WTC11 (cell line): ENCODE results near the gene RPL23. TPM values are rescaled to one million over a fixed set of nuclear protein-coding genes. Genes with fewer than 3 reads are reported as not detected.

Experiments used
- ATAC-seq: fragments of 200-7000 bp; cut with Tn5 transposase; 2 replicates; pipeline ENCODE4 v1.10.0; 2021; ENCODE audit warnings: mild to moderate bottlenecking, moderate library complexity
- CTCF ChIA-PET: fragments of 300-600 bp; sonication (Branson Sonifier 250); formaldehyde crosslinking; loops from one replicate; lab custom pipeline; 2021; ENCODE audit warnings: antibody characterized with exemption; lab: Charles Lee
- POLR2A ChIA-PET: fragments of 350-600 bp; sonication (Branson Sonifier 250); formaldehyde crosslinking; loops from one replicate; lab custom pipeline; 2021; ENCODE audit warnings: antibody characterized with exemption; lab: Charles Lee
- DNase-seq: peaks from one replicate; pipeline ENCODE4 v3.0.0; 2021; ENCODE audit warnings: low spot score
- H3K27ac Mint-ChIP-seq: 2 replicates; pipeline ENCODE4 v1.8.0; 2021; ENCODE audit warnings: mixed read lengths
- H3K27me3 Mint-ChIP-seq: 2 replicates; pipeline ENCODE4 v1.8.0; 2021; ENCODE audit warnings: low read depth, mild to moderate bottlenecking, moderate library complexity, mixed read lengths
- H3K36me3 Mint-ChIP-seq: 2 replicates; pipeline ENCODE4 v1.8.0; 2021; ENCODE audit warnings: mixed read lengths
- H3K4me1 Mint-ChIP-seq: 2 replicates; pipeline ENCODE4 v1.8.0; 2022; ENCODE audit warnings: mixed read lengths
- H3K4me3 Mint-ChIP-seq: 2 replicates; pipeline ENCODE4 v1.8.0; 2021; ENCODE audit warnings: mild to moderate bottlenecking, moderate library complexity, mixed read lengths
- H3K9me3 Mint-ChIP-seq: 2 replicates; pipeline ENCODE4 v1.8.0; 2021; ENCODE audit warnings: mixed read lengths
- ATF6 ChIP-seq: sonication (generic); formaldehyde crosslinking; IDR thresholded peaks from 2 replicates; pipeline ENCODE4 v1.8.1; 2023; ENCODE audit warnings: mild to moderate bottlenecking, missing genetic modification reagents
- CREB1 ChIP-seq: sonication (generic); formaldehyde crosslinking; IDR thresholded peaks from 2 replicates; pipeline ENCODE4 v1.8.0; 2023; ENCODE audit warnings: mild to moderate bottlenecking, missing genetic modification reagents
- E2F1 ChIP-seq: sonication (generic); formaldehyde crosslinking; IDR thresholded peaks from 2 replicates; pipeline ENCODE4 v1.8.0; 2022; ENCODE audit warnings: mild to moderate bottlenecking, missing genetic modification reagents
- EMX1 ChIP-seq: fragments of 250-450 bp; sonication (Bioruptor Pico); IDR thresholded peaks from 2 replicates; pipeline ENCODE4 v1.8.0; 2021; ENCODE audit warnings: mild to moderate bottlenecking
- ERG ChIP-seq: fragments of 250-450 bp; sonication (Bioruptor Pico); IDR thresholded peaks from 2 replicates; pipeline ENCODE4 v1.8.0; 2021; ENCODE audit warnings: mild to moderate bottlenecking
- HMGA2 ChIP-seq: fragments of 250-450 bp; sonication (Bioruptor Pico); IDR thresholded peaks from 2 replicates; pipeline ENCODE4 v1.4.0; 2021; ENCODE audit warnings: mild to moderate bottlenecking, moderate library complexity
- IRF2 ChIP-seq: sonication (generic); formaldehyde crosslinking; IDR thresholded peaks from 2 replicates; pipeline ENCODE4 v1.8.0; 2022; ENCODE audit warnings: low read depth, missing genetic modification reagents, borderline replicate concordance
- MLX ChIP-seq: sonication (generic); formaldehyde crosslinking; IDR thresholded peaks from 2 replicates; pipeline ENCODE4 v1.8.1; 2023; ENCODE audit warnings: mild to moderate bottlenecking, missing genetic modification reagents, moderate library complexity
- NFE2L1 ChIP-seq: sonication (generic); formaldehyde crosslinking; IDR thresholded peaks from 2 replicates; pipeline ENCODE4 v1.8.1; 2023; ENCODE audit warnings: missing genetic modification reagents
- NR3C1 ChIP-seq: sonication (generic); formaldehyde crosslinking; conservative IDR thresholded peaks from 2 replicates; pipeline ENCODE4 v1.8.1; 2023; ENCODE audit warnings: low read depth, mild to moderate bottlenecking, missing genetic modification reagents
- OVOL2 ChIP-seq: fragments of 250-450 bp; sonication (Bioruptor Pico); IDR thresholded peaks from 2 replicates; pipeline ENCODE4 v1.9.0; 2021; ENCODE audit warnings: mild to moderate bottlenecking, borderline replicate concordance
- SP1 ChIP-seq: sonication (generic); formaldehyde crosslinking; conservative IDR thresholded peaks from 2 replicates; pipeline ENCODE4 v1.8.1; 2022; ENCODE audit warnings: missing genetic modification reagents
- TEAD4 ChIP-seq: sonication (generic); formaldehyde crosslinking; IDR thresholded peaks from 2 replicates; pipeline ENCODE4 v1.8.0; 2022; ENCODE audit warnings: mild to moderate bottlenecking, missing genetic modification reagents
- TP53 ChIP-seq: sonication (generic); formaldehyde crosslinking; IDR thresholded peaks from 2 replicates; pipeline ENCODE4 v1.8.1; 2023; ENCODE audit warnings: mild to moderate bottlenecking, missing genetic modification reagents
- ZNF121 ChIP-seq: sonication (generic); formaldehyde crosslinking; IDR thresholded peaks from 2 replicates; pipeline ENCODE4 v1.8.0; 2023; ENCODE audit warnings: missing genetic modification reagents
- ZNF425 ChIP-seq: fragments of 250-450 bp; sonication (Bioruptor Pico); conservative IDR thresholded peaks from 2 replicates; pipeline ENCODE4 v1.9.0; 2021; ENCODE audit warnings: mild to moderate bottlenecking
- total RNA-seq: library from RNA; stranded (reverse); gene quantifications from 3 replicates; pipeline ENCODE4 v1.2.3, GENCODE V29; 2021
- TF ChIP-seq, protein P1 (sequence below): fragments of 200-600 bp; IDR thresholded peaks from 2 replicates; pipeline ENCODE4 v1.8.0; 2022; ENCODE audit warnings: antibody characterized with exemption
- TF ChIP-seq, protein P2 (sequence below): fragments of 250-450 bp; sonication (Bioruptor Pico); IDR thresholded peaks from 2 replicates; pipeline ENCODE4 v1.9.0; 2021; ENCODE audit warnings: mild to moderate bottlenecking
- TF ChIP-seq, protein P3 (sequence below): fragments of 250-450 bp; sonication (Bioruptor Pico); IDR thresholded peaks from 2 replicates; pipeline ENCODE4 v2.1.2; 2022; ENCODE audit warnings: mild to moderate bottlenecking, moderate library complexity
- TF ChIP-seq, protein P4 (sequence below): sonication (generic); formaldehyde crosslinking; IDR thresholded peaks from 2 replicates; pipeline ENCODE4 v1.8.1; 2022; ENCODE audit warnings: low read depth, mild to moderate bottlenecking, moderate library complexity, missing genetic modification reagents, borderline replicate concordance

Gene RPL23
- total RNA-seq, 1 experiment from 2014 or later: 1,832 TPM

- Mint-ChIP-seq H3K4me3 (no peak overlapping the region), H3K36me3 (peaks cover 15% of the 10 kb centered on the region; the same call in 1 of the 2 replicates), H3K27ac (no peak overlapping the region), H3K27me3 (no peaks in the 10 kb centered on the region), H3K4me1 (peaks cover 28% of the 10 kb centered on the region), H3K9me3 (no peaks in the 10 kb centered on the region)
- POLR2A ChIA-PET: no interaction called here
- CTCF ChIA-PET: interaction anchor here (0.7 to 1.8 kb wide), 6 partner anchors 8 to 272 kb away, joined by 3 to 7 read pairs (median 4); no protein-coding TSS in a partner anchor
- ATAC-seq (no peak), DNase-seq (no peak)
- TF ChIP-seq, protein P1, sequence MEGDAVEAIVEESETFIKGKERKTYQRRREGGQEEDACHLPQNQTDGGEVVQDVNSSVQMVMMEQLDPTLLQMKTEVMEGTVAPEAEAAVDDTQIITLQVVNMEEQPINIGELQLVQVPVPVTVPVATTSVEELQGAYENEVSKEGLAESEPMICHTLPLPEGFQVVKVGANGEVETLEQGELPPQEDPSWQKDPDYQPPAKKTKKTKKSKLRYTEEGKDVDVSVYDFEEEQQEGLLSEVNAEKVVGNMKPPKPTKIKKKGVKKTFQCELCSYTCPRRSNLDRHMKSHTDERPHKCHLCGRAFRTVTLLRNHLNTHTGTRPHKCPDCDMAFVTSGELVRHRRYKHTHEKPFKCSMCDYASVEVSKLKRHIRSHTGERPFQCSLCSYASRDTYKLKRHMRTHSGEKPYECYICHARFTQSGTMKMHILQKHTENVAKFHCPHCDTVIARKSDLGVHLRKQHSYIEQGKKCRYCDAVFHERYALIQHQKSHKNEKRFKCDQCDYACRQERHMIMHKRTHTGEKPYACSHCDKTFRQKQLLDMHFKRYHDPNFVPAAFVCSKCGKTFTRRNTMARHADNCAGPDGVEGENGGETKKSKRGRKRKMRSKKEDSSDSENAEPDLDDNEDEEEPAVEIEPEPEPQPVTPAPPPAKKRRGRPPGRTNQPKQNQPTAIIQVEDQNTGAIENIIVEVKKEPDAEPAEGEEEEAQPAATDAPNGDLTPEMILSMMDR: no peak
- TF ChIP-seq, protein P2, sequence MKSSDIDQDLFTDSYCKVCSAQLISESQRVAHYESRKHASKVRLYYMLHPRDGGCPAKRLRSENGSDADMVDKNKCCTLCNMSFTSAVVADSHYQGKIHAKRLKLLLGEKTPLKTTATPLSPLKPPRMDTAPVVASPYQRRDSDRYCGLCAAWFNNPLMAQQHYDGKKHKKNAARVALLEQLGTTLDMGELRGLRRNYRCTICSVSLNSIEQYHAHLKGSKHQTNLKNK (CRISPR knock-in tag): no peak
- TF ChIP-seq EMX1 (CRISPR knock-in tag) (no peak), HMGA2 (CRISPR knock-in tag) (no peak), TEAD4 (CRISPR knock-in tag) (no peak), MLX (no peak), NFE2L1 (CRISPR knock-in tag) (no peak), ZNF425 (CRISPR knock-in tag) (no peak), ATF6 (CRISPR knock-in tag) (no peak), TP53 (CRISPR knock-in tag) (no peak), ERG (CRISPR knock-in tag) (no peak), SP1 (CRISPR knock-in tag) (no peak), E2F1 (CRISPR knock-in tag) (no peak), OVOL2 (CRISPR knock-in tag) (no peak), NR3C1 (CRISPR knock-in tag) (no peak), CREB1 (CRISPR knock-in tag) (no peak), IRF2 (CRISPR knock-in tag) (no peak), ZNF121 (no peak)
- TF ChIP-seq, protein P3, sequence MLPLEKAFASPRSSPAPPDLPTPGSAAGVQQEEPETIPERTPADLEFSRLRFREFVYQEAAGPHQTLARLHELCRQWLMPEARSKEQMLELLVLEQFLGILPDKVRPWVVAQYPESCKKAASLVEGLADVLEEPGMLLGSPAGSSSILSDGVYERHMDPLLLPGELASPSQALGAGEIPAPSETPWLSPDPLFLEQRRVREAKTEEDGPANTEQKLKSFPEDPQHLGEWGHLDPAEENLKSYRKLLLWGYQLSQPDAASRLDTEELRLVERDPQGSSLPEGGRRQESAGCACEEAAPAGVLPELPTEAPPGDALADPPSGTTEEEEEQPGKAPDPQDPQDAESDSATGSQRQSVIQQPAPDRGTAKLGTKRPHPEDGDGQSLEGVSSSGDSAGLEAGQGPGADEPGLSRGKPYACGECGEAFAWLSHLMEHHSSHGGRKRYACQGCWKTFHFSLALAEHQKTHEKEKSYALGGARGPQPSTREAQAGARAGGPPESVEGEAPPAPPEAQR: no peak
- TF ChIP-seq, protein P4, sequence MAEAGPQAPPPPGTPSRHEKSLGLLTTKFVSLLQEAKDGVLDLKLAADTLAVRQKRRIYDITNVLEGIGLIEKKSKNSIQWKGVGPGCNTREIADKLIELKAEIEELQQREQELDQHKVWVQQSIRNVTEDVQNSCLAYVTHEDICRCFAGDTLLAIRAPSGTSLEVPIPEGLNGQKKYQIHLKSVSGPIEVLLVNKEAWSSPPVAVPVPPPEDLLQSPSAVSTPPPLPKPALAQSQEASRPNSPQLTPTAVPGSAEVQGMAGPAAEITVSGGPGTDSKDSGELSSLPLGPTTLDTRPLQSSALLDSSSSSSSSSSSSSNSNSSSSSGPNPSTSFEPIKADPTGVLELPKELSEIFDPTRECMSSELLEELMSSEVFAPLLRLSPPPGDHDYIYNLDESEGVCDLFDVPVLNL (CRISPR knock-in tag): no peak
Measured at GRCh38 chr17:38893113-38893512, 39.6 kb upstream of the RPL23 start.
